ENCODE data around the gene SAMM50. TPM values are rescaled to one million over a fixed set of nuclear protein-coding genes. Genes with fewer than 3 reads are reported as not detected.

The SAMM50 gene
- total and polyA plus RNA-seq, 10 of the 15 experiments (the other 5 are each of a cell fraction or from before 2014, with no cell fraction given) = 38.2 to 126 (median 62.4) TPM

- no peak for TF ChIP-seq E2F8 (IDR thresholded peaks at IDR 0.05; ENCODE audit: low read depth, partially characterized antibody)
- no peak for TF ChIP-seq SMARCA5 (IDR thresholded peaks at IDR 0.05)
- TF ChIP-seq NKRF (conservative IDR thresholded peaks at IDR 0.05) = peak; percentile 60
- TF ChIP-seq HCFC1 (IDR thresholded peaks at IDR 0.05; ENCODE audit: low read length) = peak; percentile 74; the same call in 1 of the 2 replicates
- TF ChIP-seq HDGF (IDR thresholded peaks at IDR 0.05) = peak; percentile 51; the same call in 1 of the 2 replicates
- peak; percentile 65 for TF ChIP-seq PKNOX1 (IDR thresholded peaks at IDR 0.05)
- peak; percentile 80; the same call in 1 of the 2 replicates for TF ChIP-seq CREB1 (IDR thresholded peaks at IDR 0.05; ENCODE audit: low read depth)
- TF ChIP-seq SREBF1 (IDR thresholded peaks at IDR 0.05; ENCODE audit: low read length) = 0 out of 2 replicates have a peak, but pooled peaks have one; percentile 50
- no peak for TF ChIP-seq STAT1 (conservative IDR thresholded peaks at IDR 0.05)
- TF ChIP-seq DPF2 (IDR thresholded peaks at IDR 0.05) = no peak
- peak; percentile 60 for TF ChIP-seq RAD51 (IDR thresholded peaks at IDR 0.05)
- TF ChIP-seq BMI1 (IDR thresholded peaks at IDR 0.05; ENCODE audit: borderline replicate concordance) = no peak
- TF ChIP-seq ZNF217 (IDR thresholded peaks at IDR 0.05) = no peak
These were observed at the start of gene SAMM50 (continued) for GRCh38 chr22:43955040-43955882.

Data from GM12878 (cell line).